Endothelial cell of umbilical vein (primary cell): Measurements from ENCODE around the gene DCUN1D2.

ENCODE experiments used
- CTCF ChIP-seq, 2 donors: IDR thresholded peaks; 1 replicate in 1 of 2; 2 replicates in 1 of 2; pipeline ENCODE4 v1.5.1; 2011; ENCODE audit warnings: low read length in 2 of 2, mild to moderate bottlenecking in 2 of 2, moderate library complexity in 2 of 2, control low read depth in 1 of 2, inconsistent platforms in 1 of 2, low read depth in 1 of 2; ENCODE audit not compliant: insufficient read depth in 1 of 2; ENCODE audit errors: extremely low read depth in 1 of 2
- EZH2 ChIP-seq: IDR thresholded peaks from 2 replicates; pipeline ENCODE4 v1.6.1; 2012; ENCODE audit warnings: borderline replicate concordance, low read depth, mild to moderate bottlenecking, moderate library complexity, low read length, inconsistent platforms; ENCODE audit not compliant: severe bottlenecking
- GATA2 ChIP-seq: IDR thresholded peaks from 2 replicates; pipeline ENCODE4 v1.7.0; 2011; ENCODE audit warnings: low read depth, mild to moderate bottlenecking, moderate library complexity, mixed read lengths, low read length; ENCODE audit not compliant: insufficient read length, insufficient read depth
- JUN ChIP-seq: IDR thresholded peaks from 2 replicates; pipeline ENCODE4 v1.6.1; 2011; ENCODE audit warnings: borderline replicate concordance, low read depth; ENCODE audit not compliant: insufficient read length, insufficient read depth
- MAX ChIP-seq: IDR thresholded peaks from 2 replicates; pipeline ENCODE4 v1.6.1; 2011; ENCODE audit not compliant: insufficient read depth, insufficient read length
- MYC ChIP-seq: IDR thresholded peaks from one replicate; pipeline ENCODE4 v1.6.1; 2011; ENCODE audit warnings: mild to moderate bottlenecking, low read depth, low read length
- POLR2A ChIP-seq: IDR thresholded peaks from 2 replicates; pipeline ENCODE4 v1.6.1; 2012; ENCODE audit warnings: low read depth, mild to moderate bottlenecking, control low read depth, low read length
- POLR2AphosphoS5 ChIP-seq: IDR thresholded peaks from 2 replicates; pipeline ENCODE4 v1.6.1; 2012; ENCODE audit warnings: low read depth, mild to moderate bottlenecking, control low read depth, low read length, moderate library complexity; ENCODE audit not compliant: insufficient read depth

GRCh38 chr13:113411216-113412023 lies 79.1 kb downstream of the DCUN1D2 start:
- TF ChIP-seq CTCF (IDR thresholded peaks at IDR 0.05; ENCODE audit: extremely low read depth in 1 of 2, insufficient read depth in 1 of 2, low read depth in 1 of 2, low read length in 2 of 2) (no peak), POLR2AphosphoS5 (no peak), EZH2 (no peak), JUN (no peak), MAX (no peak), POLR2A (no peak), MYC (no peak), GATA2 (no peak)
